Neural progenitor cell (in vitro differentiated cells): ENCODE measurements around the gene HAPSTR1.

ENCODE experiments used
- CTCF ChIP-seq: fragments of 200-600 bp; sonication (generic); IDR thresholded peaks from 2 replicates; pipeline ENCODE4 v1.5.1; 2017; ENCODE audit warnings: antibody characterized with exemption, mild to moderate bottlenecking
- EZH2 ChIP-seq: fragments of 200-600 bp; sonication (generic); IDR thresholded peaks from 2 replicates; pipeline ENCODE4 v1.6.1; 2017; ENCODE audit warnings: antibody characterized with exemption, mild to moderate bottlenecking, moderate library complexity

DNA sequence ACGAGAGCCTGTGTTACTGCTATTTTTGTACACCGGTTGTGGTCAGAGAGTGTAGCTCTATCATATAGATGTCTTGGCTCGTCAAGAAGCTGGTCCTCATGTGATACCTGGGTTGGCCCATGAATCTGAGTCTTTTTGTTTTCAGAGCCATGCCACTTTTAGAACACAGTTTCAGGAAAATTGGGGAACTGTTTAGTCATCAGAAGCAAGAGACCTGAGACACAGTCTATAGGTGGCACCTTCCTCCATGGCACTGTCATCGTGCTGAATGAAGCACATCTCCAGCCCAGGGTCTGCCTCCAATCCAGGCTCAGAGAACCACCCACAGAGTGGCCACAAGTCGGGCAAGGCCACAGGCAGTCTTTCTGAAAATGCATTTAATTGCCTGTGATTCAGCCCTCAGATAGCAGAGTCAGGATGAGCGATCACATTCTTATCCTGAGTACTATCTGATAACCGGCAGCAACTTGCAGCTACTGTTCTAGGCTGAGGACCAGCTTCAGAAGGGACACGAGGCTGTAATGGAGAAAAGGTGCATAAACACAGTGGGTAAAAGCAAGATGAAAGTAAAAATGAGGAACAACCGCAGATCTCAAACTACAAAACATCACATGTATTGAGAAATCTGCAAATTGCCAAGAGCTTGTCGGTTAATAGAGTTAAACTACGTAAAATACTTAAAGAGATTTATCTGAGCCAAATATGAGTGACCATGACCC, 14.2 kb upstream of the HAPSTR1 start:
- TF ChIP-seq EZH2 = no peak
- no peak for TF ChIP-seq CTCF
